Uterus (tissue), 2 donors: ENCODE data around the gene IL22RA1.

Experiments
- CTCF ChIP-seq, 4 experiments: fragments of 200-600 bp in 2 of 4; fragments of 450-650 bp in 2 of 4; sonication (generic) in 2 of 4; IDR thresholded peaks; one replicate each; pipeline ENCODE4 v1.5.1; 2016 to 2019; ENCODE audit warnings: antibody characterized with exemption in 4 of 4, mild to moderate bottlenecking in 2 of 4, moderate library complexity in 1 of 4
- POLR2A ChIP-seq, 2 donors: fragments of 450-650 bp; IDR thresholded peaks; one replicate each; pipeline ENCODE4 v1.6.1; 2016; ENCODE audit warnings: antibody characterized with exemption in 2 of 2, mild to moderate bottlenecking in 1 of 2, moderate library complexity in 1 of 2

DNA sequence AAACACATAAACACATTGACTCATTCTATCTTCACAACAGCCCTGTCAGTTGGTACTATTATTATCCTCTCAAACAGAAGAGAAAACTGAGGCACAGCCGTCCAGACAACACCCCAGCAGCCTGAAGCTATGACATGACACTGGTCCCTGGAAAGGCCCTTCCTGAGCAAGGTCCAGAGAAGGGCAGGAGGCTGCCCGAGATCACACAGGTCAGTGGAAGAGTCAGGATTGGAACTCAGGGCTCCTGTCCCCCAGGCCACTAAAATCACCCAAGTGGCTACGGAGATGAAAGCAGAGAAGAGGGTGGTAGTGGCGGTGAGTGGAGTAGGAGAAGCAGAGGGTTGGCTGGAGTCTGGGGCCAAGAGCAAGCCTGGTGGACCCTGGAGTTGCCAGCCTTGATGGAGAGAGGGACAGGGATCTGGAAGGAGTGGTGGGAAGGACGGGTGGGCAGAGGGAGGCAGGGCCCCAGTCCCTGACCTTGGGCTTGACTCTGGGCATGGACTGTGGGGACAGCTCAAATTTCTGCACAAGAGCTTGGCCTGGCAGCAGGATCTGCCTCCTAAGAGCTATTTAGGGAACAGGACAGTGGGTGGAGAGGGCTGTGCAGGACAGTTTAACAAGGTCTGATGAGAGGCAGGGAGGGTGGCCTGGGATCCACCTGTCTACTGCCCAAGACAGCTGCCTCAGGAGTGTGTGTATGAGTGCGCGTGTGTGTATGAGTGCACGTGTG is 46.8 kb downstream of the IL22RA1 start:
- TF ChIP-seq CTCF (IDR thresholded peaks at IDR 0.05) (no peak), POLR2A (IDR thresholded peaks at IDR 0.05) (no peak)
